VCaP (cell line): ENCODE data around the gene HEXA.
A peak's percentile ranks its signal among the peaks of the same experiment; 100 is the strongest.

Experiments
- H3K27ac ChIP-seq: fragments of 450-650 bp; 2 replicates; pipeline ENCODE4 v1.5.1; 2017
- TF ChIP-seq, protein P1 (sequence below): fragments of 450-650 bp; conservative IDR thresholded peaks from 2 replicates; pipeline ENCODE4 v1.5.1; 2017; ENCODE audit warnings: mild to moderate bottlenecking, moderate library complexity

The HEXA gene

DNA sequence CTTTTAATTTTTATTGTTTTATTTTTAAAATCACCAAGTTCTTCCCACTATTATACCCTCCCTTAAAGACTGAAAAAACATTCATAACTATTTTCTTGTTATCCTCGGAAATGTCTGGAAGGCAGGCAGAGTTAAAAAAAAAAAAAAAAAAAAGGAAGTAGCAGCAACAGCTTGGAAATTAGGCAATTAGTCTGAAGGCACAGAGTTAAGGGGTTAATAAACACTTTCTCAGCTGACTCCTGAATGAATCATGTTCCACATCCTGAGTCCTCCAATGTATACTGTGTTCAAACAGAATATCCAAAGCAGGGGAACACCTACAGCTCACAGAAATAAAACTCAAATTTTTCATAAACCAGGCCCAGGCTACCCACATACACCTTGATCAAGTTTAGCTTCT, 5.8 kb downstream of the HEXA start:
- TF ChIP-seq, protein P1, sequence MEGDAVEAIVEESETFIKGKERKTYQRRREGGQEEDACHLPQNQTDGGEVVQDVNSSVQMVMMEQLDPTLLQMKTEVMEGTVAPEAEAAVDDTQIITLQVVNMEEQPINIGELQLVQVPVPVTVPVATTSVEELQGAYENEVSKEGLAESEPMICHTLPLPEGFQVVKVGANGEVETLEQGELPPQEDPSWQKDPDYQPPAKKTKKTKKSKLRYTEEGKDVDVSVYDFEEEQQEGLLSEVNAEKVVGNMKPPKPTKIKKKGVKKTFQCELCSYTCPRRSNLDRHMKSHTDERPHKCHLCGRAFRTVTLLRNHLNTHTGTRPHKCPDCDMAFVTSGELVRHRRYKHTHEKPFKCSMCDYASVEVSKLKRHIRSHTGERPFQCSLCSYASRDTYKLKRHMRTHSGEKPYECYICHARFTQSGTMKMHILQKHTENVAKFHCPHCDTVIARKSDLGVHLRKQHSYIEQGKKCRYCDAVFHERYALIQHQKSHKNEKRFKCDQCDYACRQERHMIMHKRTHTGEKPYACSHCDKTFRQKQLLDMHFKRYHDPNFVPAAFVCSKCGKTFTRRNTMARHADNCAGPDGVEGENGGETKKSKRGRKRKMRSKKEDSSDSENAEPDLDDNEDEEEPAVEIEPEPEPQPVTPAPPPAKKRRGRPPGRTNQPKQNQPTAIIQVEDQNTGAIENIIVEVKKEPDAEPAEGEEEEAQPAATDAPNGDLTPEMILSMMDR, result no peak
- H3K27ac ChIP-seq, result no peak overlapping the region

- TF ChIP-seq, protein P1, result no peak
- H3K27ac ChIP-seq, result no peak overlapping the region
Measured at GRCh38 chr15:72368899-72369298, 6.9 kb downstream of the HEXA start.

DNA sequence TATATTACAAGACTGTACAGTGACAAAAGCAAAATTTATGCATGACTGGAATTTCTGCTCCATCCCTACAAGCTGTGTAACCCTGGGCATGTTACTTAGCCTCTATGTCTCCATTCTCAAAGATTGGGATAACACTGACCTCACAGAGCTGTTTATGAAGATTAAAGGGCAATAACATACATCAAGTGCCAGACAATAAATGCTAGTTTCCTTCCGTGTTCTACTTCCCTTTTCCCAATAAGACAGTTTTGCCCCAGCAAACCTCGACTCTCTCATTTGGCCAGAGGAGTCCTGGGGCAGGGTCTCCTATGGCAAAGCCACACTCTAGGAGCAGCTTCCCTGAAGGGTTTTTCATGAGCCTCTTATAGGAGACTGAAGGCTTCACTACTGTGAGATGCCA, 7.5 kb downstream of the HEXA start:
- no peak overlapping the region for H3K27ac ChIP-seq

DNA sequence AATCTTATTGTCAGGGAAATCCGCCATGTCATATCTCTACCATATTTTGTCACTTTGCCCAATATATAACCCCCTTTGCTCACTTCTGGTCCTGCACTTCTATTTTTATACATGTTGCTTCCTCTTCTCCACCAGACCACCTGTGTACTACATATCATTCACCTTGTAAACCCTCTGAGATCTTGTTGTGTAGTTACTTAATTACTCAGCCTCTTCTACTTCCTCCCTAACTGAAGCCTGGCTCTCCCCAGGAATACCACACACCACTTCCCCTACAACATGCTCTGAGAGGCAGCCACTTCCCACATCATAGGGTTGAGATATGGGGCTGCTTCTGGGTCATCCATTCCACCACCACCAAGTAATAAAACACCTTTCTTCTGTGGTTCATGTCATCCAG, 10.0 kb downstream of the HEXA start:
- TF ChIP-seq, protein P1, result no peak
- H3K27ac ChIP-seq, result no peak overlapping the region

More for the DNA sequence above, 7.5 kb downstream of the HEXA start:
- TF ChIP-seq, protein P1, result no peak

DNA sequence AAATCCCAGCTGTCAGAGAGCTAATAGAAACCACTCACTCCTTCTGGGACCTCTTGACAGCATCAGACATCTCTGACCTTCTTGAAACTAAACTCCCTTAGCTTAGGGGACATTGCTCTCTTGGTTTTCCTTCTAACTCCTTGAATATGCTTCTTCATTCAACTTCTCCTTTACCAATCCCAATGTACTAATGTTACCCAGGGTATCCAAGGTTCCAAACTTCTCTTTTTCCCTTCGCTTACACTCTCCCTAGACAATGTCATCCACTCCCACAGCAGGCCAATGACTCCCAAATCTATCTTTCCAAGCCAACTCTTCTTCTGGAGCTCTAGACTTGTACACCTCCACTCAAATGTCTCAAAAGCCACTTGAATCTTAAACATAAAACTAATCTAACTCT, 14.6 kb downstream of the HEXA start:
- TF ChIP-seq, protein P1, result no peak
- no peak overlapping the region; the same call in 1 of the 2 replicates for H3K27ac ChIP-seq

GRCh38 chr15:72358650-72359171, 17.1 kb downstream of the HEXA start:
- H3K27ac ChIP-seq, result peak overlapping the region; percentile 90
- TF ChIP-seq, protein P1, result no peak

DNA sequence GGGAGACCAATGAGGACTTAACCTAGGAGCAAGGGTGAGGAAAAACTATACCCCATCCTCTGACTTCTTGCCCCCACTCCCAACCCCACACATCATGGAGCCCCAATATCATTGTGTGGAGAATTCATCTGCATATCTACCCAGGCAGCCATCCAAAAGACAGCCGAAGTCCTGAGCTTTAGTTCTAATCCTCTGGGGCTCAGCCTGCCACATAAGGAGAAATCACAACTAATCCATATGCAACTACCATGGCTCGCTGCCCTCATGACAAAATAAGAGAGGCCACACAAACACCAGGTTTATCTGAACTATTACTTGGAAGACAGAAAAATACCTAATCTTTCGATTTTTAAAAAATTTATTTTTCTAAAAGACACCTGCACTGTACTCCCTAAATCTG, 17.7 kb downstream of the HEXA start:
- TF ChIP-seq, protein P1, result no peak
- peak overlapping the region; percentile 90 for H3K27ac ChIP-seq
